ENCODE results near the gene TECPR2.

- TF ChIP-seq CTCF (IDR thresholded peaks at IDR 0.05; ENCODE audit: low read depth, low read length, poor library complexity, severe bottlenecking) (no peak), EZH2phosphoT487 (IDR thresholded peaks at IDR 0.05; ENCODE audit: borderline replicate concordance, low read length) (no peak)
Measured at GRCh38 chr14:102371361-102371760, 8.6 kb downstream of the TECPR2 start.

Data from DOHH2 (cell line).